GM19395 (cell line): ENCODE results near the gene DAPL1.

Experiments
- ATAC-seq: cut with Tn5 transposase; IDR thresholded peaks from one replicate; pipeline ENCODE4 v1.9.1; 2021; ENCODE audit warnings: mild to moderate bottlenecking, moderate library complexity; ENCODE audit not compliant: unreplicated experiment

The DAPL1 gene

GRCh38 chr2:158776231-158776630 is 18.9 kb upstream of the DAPL1 start:
- no peak for ATAC-seq

- ATAC-seq: no peak
These were observed 18.0 kb upstream of the DAPL1 start for GRCh38 chr2:158777077-158777476.

GRCh38 chr2:158778243-158778642 is 16.9 kb upstream of the DAPL1 start:
- no peak for ATAC-seq

GRCh38 chr2:158779621-158780020 is 15.5 kb upstream of the DAPL1 start:
- ATAC-seq: no peak

- ATAC-seq: no peak
These were observed 13.7 kb upstream of the DAPL1 start for GRCh38 chr2:158781353-158781961.

- ATAC-seq: no peak
These were observed 13.0 kb upstream of the DAPL1 start for GRCh38 chr2:158782136-158782535.

GRCh38 chr2:158782616-158783015 is 12.5 kb upstream of the DAPL1 start:
- no peak for ATAC-seq

GRCh38 chr2:158783923-158784322 is 11.2 kb upstream of the DAPL1 start:
- ATAC-seq: no peak

GRCh38 chr2:158786897-158787296 is 8.2 kb upstream of the DAPL1 start:
- no peak for ATAC-seq

- ATAC-seq: no peak
These were observed 6.2 kb upstream of the DAPL1 start for GRCh38 chr2:158788951-158789350.

- no peak for ATAC-seq
These were observed 1.5 kb downstream of the DAPL1 start for GRCh38 chr2:158796652-158797051.

GRCh38 chr2:158797963-158798700 is 3.0 kb downstream of the DAPL1 start:
- ATAC-seq: no peak

- ATAC-seq: no peak
These were observed 4.1 kb downstream of the DAPL1 start for GRCh38 chr2:158799181-158799580.

GRCh38 chr2:158803506-158803905 is 8.4 kb downstream of the DAPL1 start:
- ATAC-seq: no peak

GRCh38 chr2:158805255-158805654 is 10.1 kb downstream of the DAPL1 start:
- ATAC-seq: no peak

- no peak for ATAC-seq
These were observed 10.8 kb downstream of the DAPL1 start for GRCh38 chr2:158805936-158806335.

GRCh38 chr2:158806941-158807340 is 11.8 kb downstream of the DAPL1 start:
- ATAC-seq: no peak

GRCh38 chr2:158808426-158808825 is 13.3 kb downstream of the DAPL1 start:
- no peak for ATAC-seq

GRCh38 chr2:158809816-158810215 is 14.7 kb downstream of the DAPL1 start:
- no peak for ATAC-seq

GRCh38 chr2:158810731-158811460 is 15.8 kb downstream of the DAPL1 start:
- no peak for ATAC-seq

- no peak for ATAC-seq
These were observed 20.0 kb downstream of the DAPL1 start for GRCh38 chr2:158815166-158815565.

- ATAC-seq: no peak
These were observed 20.5 kb downstream of the DAPL1 start for GRCh38 chr2:158815658-158816057.
